Panc1 (cell line): ENCODE measurements around the gene CEP95. TPM values are rescaled to one million over a fixed set of nuclear protein-coding genes. Genes with fewer than 3 reads are reported as not detected.

Experiments used
- ATAC-seq: fragments of 200-7000 bp; cut with Tn5 transposase; 2 replicates; pipeline ENCODE4 v1.9.1; 2020; ENCODE audit warnings: mild to moderate bottlenecking, moderate library complexity
- BruUV-seq: library from RNA; stranded (reverse); fragments of 400-500 nt; replicated peaks from 2 replicates; lab custom pipeline; 2021; lab: Mats Ljungman, UMichigan
- CTCF ChIA-PET: fragments of 300-600 bp; sonication (Branson Sonifier 250); formaldehyde crosslinking; loops from one replicate; lab custom pipeline; 2022; ENCODE audit warnings: antibody characterized with exemption; lab: Charles Lee
- POLR2A ChIA-PET: fragments of 300-600 bp; sonication (Branson Sonifier 250); formaldehyde crosslinking; loops from one replicate; lab custom pipeline; 2022; ENCODE audit warnings: antibody characterized with exemption; lab: Charles Lee
- DNase-seq: peaks from one replicate; pipeline ENCODE4 v3.0.0-alpha.2; 2010; ENCODE audit warnings: low read depth, low spot score
- H3K27ac ChIP-seq: 2 replicates; pipeline ENCODE4 v1.5.1; 2011; ENCODE audit warnings: mild to moderate bottlenecking, low read length, inconsistent platforms
- H3K27me3 ChIP-seq: fragments of 200-500 bp; sonication (Bioruptor generic); 2 replicates; pipeline ENCODE4 v1.6.0; 2014; ENCODE audit warnings: low read length, inconsistent platforms; ENCODE audit not compliant: control insufficient read depth, insufficient read depth
- H3K36me3 ChIP-seq: fragments of 200-500 bp; sonication (Bioruptor generic); 2 replicates; pipeline ENCODE4 v1.5.1; 2014; ENCODE audit warnings: inconsistent platforms, mild to moderate bottlenecking, low read length, moderate library complexity; ENCODE audit not compliant: control insufficient read depth, insufficient read depth
- H3K4me1 ChIP-seq: 2 replicates; pipeline ENCODE4 v1.5.1; 2011; ENCODE audit warnings: inconsistent platforms, mild to moderate bottlenecking, low read length, moderate library complexity; ENCODE audit not compliant: control insufficient read depth, insufficient read depth
- H3K4me3 ChIP-seq, 2 experiments: 2 replicates each; pipeline ENCODE4 v1.5.1; 2011 to 2012; ENCODE audit warnings: low read depth in 2 of 2, low read length in 2 of 2, mild to moderate bottlenecking in 2 of 2, inconsistent platforms in 1 of 2, moderate library complexity in 1 of 2
- H3K9me3 ChIP-seq: fragments of 200-500 bp; sonication (Bioruptor generic); 2 replicates; pipeline ENCODE4 v1.5.1; 2014; ENCODE audit warnings: low read depth, mild to moderate bottlenecking, inconsistent platforms, low read length, moderate library complexity; ENCODE audit not compliant: control insufficient read depth, insufficient read depth
- CTCF ChIP-seq: fragments of 450-650 bp; IDR thresholded peaks from 2 replicates; pipeline ENCODE4 v1.5.1; 2017; ENCODE audit warnings: mild to moderate bottlenecking
- POLR2AphosphoS5 ChIP-seq: IDR thresholded peaks from 2 replicates; pipeline ENCODE4 v1.6.1; 2012; ENCODE audit warnings: mild to moderate bottlenecking, low read depth, low read length, moderate library complexity
- SIN3A ChIP-seq: IDR thresholded peaks from 2 replicates; pipeline ENCODE4 v1.6.1; 2012; ENCODE audit warnings: low read depth, mild to moderate bottlenecking, low read length, moderate library complexity, borderline replicate concordance; ENCODE audit not compliant: insufficient read depth
- TCF7L2 ChIP-seq: IDR thresholded peaks from 2 replicates; pipeline ENCODE4 v1.6.1; 2011; ENCODE audit warnings: mild to moderate bottlenecking, low read depth, low read length, inconsistent platforms
- in situ Hi-C: cut with HindIII; loops from 2 replicates; pipeline ENCODE4 v1.10.0; 2016; ENCODE audit warnings: low sequenced_read_pairs, low pct_unique_long_range_greater_than_20kb
- intact Hi-C: fragments of 100-400 bp; cut with micrococcal nuclease; formaldehyde crosslinking; loops from one replicate; pipeline ENCODE4 v1.10.0; 2022; ENCODE audit not compliant: unreplicated experiment
- total RNA-seq: library from RNA; stranded (reverse); gene quantifications from one replicate; pipeline ENCODE4 v1.2.1, GENCODE V29; 2021; ENCODE audit not compliant: unreplicated experiment
- TF ChIP-seq, protein P1 (sequence below), 2 experiments: IDR thresholded peaks; 2 replicates each; pipeline ENCODE4 v1.6.1; 2011 to 2012; ENCODE audit warnings: low read depth in 2 of 2, control low read depth in 1 of 2, low read length in 1 of 2, mild to moderate bottlenecking in 1 of 2, moderate library complexity in 1 of 2; ENCODE audit not compliant: insufficient read depth in 1 of 2

Gene CEP95
- total RNA-seq, 1 experiment from 2014 or later = 23.2 TPM

- in situ Hi-C loops (no loop called here), intact Hi-C loops (no loop called here)
- Histone ChIP-seq H3K27me3 (no peaks in the 10 kb centered on the region), H3K4me3 (no peak overlapping the region), H3K4me1 (no peaks in the 10 kb centered on the region), H3K36me3 (peaks cover 22% of the 10 kb centered on the region), H3K27ac (no peak overlapping the region), H3K9me3 (no peaks in the 10 kb centered on the region)
- DNase-seq (no peak), ATAC-seq (no peak)
- ChIA-PET CTCF (no interaction called here), POLR2A (no interaction called here)
- TF ChIP-seq POLR2AphosphoS5 = no peak
- TF ChIP-seq, protein P1, sequence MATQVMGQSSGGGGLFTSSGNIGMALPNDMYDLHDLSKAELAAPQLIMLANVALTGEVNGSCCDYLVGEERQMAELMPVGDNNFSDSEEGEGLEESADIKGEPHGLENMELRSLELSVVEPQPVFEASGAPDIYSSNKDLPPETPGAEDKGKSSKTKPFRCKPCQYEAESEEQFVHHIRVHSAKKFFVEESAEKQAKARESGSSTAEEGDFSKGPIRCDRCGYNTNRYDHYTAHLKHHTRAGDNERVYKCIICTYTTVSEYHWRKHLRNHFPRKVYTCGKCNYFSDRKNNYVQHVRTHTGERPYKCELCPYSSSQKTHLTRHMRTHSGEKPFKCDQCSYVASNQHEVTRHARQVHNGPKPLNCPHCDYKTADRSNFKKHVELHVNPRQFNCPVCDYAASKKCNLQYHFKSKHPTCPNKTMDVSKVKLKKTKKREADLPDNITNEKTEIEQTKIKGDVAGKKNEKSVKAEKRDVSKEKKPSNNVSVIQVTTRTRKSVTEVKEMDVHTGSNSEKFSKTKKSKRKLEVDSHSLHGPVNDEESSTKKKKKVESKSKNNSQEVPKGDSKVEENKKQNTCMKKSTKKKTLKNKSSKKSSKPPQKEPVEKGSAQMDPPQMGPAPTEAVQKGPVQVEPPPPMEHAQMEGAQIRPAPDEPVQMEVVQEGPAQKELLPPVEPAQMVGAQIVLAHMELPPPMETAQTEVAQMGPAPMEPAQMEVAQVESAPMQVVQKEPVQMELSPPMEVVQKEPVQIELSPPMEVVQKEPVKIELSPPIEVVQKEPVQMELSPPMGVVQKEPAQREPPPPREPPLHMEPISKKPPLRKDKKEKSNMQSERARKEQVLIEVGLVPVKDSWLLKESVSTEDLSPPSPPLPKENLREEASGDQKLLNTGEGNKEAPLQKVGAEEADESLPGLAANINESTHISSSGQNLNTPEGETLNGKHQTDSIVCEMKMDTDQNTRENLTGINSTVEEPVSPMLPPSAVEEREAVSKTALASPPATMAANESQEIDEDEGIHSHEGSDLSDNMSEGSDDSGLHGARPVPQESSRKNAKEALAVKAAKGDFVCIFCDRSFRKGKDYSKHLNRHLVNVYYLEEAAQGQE (IDR thresholded peaks at IDR 0.05; ENCODE audit: insufficient read depth in 1 of 2, low read depth in 2 of 2, low read length in 1 of 2) = no peak
- TF ChIP-seq SIN3A = no peak
- TF ChIP-seq CTCF = no peak
- no peak for TF ChIP-seq TCF7L2
- BruUV-seq = no TSS peak
These were observed 25.6 kb downstream of the CEP95 start for GRCh38 chr17:64532409-64532808.

DNA sequence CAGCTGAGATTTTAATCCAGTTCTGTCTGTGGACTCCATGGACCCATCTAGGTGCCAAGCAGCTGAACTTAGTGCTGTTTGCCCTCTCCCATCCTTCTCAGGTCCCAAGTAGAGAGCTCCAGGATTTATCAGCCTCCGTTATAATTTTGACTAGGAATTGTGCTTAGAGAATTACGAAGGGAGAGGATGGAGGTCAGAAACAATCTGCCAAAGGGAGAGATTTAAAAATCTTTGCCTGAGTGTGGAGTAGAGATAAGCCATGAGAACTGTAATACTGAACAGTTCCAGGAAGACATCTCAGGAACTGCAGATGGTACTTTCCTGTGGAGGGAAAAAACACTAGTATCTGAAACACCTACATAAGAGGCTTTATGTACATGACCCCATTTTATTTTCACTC is 27.0 kb downstream of the CEP95 start:
- DNase-seq = no peak
- Histone ChIP-seq H3K4me1 (no peaks in the 10 kb centered on the region), H3K9me3 (no peaks in the 10 kb centered on the region), H3K27me3 (no peaks in the 10 kb centered on the region), H3K36me3 (peaks cover 21% of the 10 kb centered on the region), H3K4me3 (no peak overlapping the region), H3K27ac (no peak overlapping the region)
- TF ChIP-seq CTCF = no peak
- ChIA-PET POLR2A (no interaction called here), CTCF (no interaction called here)
- intact Hi-C loops (no loop called here), in situ Hi-C loops (no loop called here)
- BruUV-seq = no TSS peak
- ATAC-seq = no peak

DNA sequence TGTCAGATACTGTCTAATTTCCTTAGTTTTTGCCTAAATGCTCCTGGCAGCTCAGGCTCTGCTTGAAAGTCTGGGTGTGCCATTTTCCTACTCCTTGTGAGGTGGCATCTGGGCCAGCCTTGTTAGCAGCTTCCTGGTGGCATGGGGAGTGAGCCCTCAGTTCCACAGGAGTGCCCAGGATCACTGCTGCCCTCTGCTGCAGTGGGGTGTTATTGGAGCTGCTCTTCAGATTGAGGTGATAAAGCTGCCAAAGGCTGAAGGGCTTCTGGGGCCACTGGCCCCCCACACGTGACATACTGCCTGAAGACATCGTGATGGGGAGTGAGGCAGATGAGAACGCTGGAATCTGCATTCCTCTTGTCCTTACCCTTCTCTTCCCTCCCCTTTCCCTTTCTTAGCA is 27.4 kb downstream of the CEP95 start:
- DNase-seq = no peak
- ChIA-PET CTCF (no interaction called here), POLR2A (no interaction called here)
- Histone ChIP-seq H3K4me3 (no peak overlapping the region), H3K27me3 (no peaks in the 10 kb centered on the region), H3K36me3 (peaks cover 21% of the 10 kb centered on the region), H3K27ac (no peak overlapping the region), H3K9me3 (no peaks in the 10 kb centered on the region), H3K4me1 (no peaks in the 10 kb centered on the region)
- no TSS peak for BruUV-seq
- in situ Hi-C loops = no loop called here
- no peak for ATAC-seq
- TF ChIP-seq POLR2AphosphoS5 (no peak), TCF7L2 (no peak), CTCF (peak; percentile 27; the same call in 1 of the 2 replicates), SIN3A (no peak)
- TF ChIP-seq, protein P1 (IDR thresholded peaks at IDR 0.05; ENCODE audit: insufficient read depth in 1 of 2, low read depth in 2 of 2, low read length in 1 of 2) = no peak
- intact Hi-C loops = no loop called here
